ENCODE results near the gene RPLP1. TPM values are rescaled to one million over a fixed set of nuclear protein-coding genes. Genes with fewer than 3 reads are reported as not detected.
"Not testable (repeated sequence)": the region's sequence is repeated elsewhere in the genome, so short reads cannot be mapped to it uniquely, and the experiment has no call there.

The RPLP1 gene
- total RNA-seq, 1 donor from 2014 or later: 218 TPM

DNA sequence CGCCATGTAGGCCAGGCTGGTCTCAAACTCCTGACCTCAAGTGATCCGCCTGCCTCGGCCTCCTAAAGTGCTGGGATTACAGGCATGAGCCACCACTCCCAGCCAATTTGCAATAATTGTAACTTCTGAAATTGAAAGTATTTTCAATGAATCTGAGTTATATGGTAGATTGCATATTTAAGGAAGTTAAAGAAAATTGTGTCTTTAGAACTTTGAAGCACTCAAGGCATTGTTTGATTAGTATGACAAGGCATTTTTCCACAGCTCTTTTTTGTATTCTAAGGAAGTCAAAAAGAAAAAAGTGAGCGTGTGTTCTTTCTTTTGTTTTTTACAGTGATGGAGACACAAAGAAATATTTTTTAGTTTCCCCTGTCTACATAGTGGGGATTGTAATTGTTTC is 15.7 kb upstream of the RPLP1 start:
- DNase-seq (ENCODE audit: low read depth): no peak

DNA sequence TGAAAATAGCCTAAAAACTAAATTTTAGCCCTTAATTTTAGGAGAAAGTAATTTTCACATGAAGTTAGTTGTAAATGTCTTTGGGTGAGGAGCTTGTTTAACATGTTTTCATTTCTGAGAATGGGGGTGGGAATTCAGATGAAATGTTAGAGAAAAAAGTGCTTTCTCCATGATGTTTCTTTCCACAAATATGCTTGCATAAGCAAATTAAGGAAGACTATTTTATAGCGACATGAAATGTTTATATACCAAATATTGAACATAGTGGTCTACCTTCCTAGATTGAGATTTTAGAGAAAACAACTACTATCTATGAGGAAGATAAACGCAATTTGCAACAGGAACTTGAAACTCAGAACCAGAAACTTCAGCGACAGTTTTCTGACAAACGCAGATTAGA is 13.0 kb upstream of the RPLP1 start:
- no peak for DNase-seq (ENCODE audit: low read depth)

DNA sequence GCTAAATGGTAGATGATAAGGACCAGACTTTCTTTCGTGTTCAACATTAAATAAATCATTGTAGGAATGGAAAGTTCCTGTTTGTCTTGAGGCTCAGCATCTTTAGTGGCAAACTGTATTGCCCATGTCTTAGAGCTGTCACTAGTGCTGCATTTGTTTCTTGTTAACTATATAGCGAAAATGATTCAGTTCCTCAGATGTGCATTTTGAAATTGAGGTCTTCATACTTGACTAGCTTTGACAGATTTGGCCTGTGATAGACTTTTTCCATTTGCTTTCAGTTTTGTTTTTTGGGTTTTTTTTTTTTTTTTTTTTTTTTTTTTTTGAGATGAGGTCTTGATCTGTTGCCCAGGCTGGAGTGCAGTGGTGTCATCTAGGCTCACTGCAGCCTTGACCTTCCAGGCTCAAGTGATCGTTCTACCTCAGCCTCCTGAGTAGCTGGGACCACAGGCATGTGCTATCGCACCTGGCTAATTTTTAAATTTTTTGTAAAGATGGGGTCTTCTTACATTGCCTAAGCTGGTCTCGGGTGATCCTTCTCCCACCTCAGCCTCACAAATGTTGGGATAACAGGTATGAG is 9.5 kb upstream of the RPLP1 start:
- no peak for DNase-seq (ENCODE audit: low read depth)

DNA sequence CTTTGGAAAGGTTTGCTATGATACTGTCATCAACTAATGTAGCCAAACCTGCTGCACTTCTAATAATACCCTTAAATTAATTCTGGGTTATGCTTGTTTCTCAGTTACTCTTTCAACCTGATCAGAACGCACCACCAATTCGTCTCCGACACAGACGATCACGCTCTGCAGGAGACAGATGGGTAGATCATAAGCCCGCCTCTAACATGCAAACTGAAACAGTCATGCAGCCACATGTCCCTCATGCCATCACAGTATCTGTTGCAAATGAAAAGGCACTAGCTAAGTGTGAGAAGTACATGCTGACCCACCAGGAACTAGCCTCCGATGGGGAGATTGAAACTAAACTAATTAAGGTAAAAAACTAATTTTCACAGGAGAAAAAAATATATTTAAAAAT is 7.9 kb upstream of the RPLP1 start:
- DNase-seq (ENCODE audit: low read depth): no peak

DNA sequence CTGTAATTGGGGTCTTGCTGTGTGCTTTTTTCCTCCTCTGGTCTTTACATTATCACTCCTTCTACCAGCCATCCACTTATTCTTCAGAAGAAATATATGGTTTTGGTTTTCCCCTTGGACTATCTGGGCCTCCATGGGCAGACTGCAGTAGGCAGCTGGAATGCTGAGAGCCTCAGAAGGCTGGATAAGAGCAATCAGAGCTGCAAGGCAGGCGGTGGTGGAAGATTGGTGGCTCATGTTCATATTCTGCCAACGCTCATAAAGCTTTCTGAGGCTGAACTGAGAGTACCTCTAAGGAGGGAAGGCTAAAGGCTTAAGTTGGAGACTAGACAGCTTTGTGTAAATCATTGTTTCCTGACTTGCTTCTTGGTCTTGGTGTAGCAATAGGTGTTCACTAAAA is 5.7 kb upstream of the RPLP1 start:
- DNase-seq (ENCODE audit: low read depth): no peak

DNA sequence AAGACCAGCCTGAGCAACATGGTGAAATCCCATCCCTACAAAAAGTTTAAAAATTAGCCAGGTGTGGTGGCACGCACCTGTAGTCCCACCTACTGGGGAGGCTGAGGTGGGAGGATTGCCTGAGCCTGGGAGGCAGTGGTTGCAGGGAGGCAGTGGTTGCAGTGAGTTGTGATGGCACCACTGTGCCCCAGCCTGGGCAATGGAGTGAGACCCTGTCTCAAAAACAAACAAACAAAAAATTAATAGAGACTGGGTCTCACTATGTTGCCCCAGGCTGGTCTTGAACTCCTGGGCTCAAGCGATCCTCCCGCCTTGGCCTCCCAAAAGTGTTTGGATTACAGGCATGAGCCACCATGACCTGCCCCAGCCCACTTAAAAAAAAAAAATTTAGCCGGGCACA is 2.4 kb upstream of the RPLP1 start:
- DNase-seq (ENCODE audit: low read depth): not testable (repeated sequence)

DNA sequence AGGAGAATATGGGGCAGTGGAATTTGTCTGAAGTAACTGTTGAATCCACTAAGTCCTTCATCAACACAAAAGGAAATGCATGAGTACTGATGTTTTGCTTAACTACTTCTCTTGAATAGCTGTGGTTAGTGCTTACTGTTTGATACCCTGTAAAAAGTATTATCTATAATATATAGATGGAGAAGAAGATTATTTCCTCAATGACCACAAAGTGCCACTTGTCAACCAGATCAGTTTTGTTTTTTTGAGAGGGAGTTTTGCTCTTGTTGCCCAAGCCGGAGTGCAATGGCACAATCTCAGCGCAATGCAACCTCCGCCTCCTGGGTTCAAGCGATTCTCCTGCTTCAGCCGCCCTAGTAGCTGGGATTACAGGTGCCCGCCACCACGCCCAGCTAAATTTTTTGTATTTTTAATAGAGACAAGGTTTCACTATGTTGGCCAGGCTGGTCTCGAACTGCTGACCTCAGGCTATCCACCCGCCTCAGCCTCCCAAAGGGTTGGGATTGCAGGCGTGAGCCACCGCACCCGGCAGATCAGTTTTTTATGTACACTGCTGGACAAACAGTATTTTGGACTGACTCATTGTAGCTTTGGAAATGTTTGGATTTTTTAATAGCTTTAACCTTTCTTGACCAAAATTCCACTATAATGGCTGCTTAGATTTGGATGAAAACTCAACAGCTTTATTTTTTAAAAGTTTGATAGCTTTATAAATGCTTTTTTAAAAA is 1.5 kb upstream of the RPLP1 start:
- DNase-seq (ENCODE audit: low read depth): no peak

DNA sequence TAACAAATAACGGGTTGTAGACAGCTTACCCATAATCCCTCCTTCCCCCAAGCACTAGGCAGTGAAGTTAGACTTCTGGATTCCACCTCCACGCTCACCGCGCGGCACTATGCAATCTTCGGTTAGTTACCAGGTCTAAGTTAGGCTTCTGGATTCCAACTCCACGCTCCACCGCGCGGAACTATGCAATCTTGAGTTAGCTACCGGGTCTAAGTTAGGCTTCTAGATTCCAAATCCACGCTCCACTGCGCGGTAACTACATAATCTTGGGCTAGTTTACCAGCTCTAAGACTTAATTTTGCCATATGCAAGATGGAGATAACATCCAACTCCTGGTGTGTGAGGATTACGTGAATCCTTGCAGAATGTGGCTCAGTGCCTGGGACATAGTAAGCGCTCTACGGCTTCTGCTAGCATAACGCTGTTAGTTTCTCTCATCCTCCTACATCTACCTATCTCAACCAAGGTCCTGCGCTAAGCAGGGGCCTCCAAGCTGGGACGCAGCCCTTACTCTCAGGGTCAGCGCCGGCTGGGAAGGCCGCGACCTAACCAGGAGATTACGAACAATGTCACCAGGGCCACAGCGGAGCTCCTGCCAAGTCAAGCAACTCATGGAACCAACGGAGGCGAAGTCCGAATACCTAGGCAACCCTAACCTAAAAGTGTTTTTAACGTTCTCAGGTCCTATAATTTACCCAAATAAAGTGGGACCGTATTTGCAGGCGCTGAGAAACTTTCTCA is 497 bp upstream of the RPLP1 start:
- DNase-seq (ENCODE audit: low read depth): no peak

DNA sequence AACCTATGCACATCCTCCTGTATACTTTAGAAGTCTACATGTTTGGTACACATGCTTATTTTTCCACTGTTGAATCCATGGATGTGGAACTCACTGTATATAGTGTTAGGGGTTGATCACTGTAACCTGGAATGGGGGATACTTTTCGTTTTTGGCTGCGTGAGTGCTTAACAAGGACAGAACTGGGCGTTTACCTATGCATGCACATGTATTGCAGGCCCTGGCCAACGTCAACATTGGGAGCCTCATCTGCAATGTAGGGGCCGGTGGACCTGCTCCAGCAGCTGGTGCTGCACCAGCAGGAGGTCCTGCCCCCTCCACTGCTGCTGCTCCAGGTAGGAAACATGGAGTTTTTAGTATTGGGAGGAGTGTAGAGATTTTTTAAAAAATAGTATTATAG is 2.3 kb downstream of the RPLP1 start:
- DNase-seq (ENCODE audit: low read depth): no peak

DNA sequence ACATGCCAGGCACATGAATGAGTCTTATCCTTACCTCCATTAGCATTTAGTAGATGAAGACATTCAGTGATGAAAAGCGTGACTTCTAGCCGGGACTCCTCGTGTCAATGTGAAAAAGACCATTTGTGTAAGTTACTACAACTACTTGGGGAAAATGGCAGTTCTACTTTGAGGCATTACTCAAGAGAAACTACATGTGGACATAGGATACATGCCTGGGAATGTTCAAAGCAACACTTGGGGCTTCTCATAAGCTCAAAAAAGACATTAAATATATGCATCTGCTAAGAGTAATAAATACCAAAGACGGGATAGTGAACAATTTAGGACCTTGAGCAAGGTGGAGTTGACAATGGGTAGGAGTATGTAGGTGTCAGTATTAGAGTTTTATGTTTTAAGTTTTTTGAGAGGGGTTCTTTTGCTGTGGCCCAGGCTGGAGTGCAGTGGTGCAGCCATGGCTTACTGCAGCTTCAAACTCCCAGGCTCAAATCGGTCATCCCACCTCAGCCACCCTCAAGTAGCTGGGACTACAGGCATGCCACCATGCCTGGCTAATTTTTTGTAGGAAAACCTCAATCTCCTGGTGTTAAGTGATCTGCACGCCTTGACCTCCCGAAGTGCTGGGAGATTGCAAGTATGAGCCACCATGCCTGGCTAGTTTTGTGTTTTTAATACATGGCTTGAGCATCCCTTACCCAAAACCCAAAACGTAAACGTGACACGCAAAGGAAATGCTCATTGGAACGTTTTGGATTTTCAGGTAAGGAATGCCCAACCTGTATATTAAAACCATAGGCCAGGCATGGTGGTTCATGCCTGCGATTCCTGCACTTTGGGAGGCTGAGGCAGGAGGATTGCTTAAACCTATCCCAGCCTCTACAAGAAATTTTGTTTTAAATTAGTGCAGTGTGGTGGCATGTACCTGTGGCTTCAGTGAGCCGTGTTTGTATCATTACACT is 3.9 kb downstream of the RPLP1 start:
- DNase-seq (ENCODE audit: low read depth): no peak

DNA sequence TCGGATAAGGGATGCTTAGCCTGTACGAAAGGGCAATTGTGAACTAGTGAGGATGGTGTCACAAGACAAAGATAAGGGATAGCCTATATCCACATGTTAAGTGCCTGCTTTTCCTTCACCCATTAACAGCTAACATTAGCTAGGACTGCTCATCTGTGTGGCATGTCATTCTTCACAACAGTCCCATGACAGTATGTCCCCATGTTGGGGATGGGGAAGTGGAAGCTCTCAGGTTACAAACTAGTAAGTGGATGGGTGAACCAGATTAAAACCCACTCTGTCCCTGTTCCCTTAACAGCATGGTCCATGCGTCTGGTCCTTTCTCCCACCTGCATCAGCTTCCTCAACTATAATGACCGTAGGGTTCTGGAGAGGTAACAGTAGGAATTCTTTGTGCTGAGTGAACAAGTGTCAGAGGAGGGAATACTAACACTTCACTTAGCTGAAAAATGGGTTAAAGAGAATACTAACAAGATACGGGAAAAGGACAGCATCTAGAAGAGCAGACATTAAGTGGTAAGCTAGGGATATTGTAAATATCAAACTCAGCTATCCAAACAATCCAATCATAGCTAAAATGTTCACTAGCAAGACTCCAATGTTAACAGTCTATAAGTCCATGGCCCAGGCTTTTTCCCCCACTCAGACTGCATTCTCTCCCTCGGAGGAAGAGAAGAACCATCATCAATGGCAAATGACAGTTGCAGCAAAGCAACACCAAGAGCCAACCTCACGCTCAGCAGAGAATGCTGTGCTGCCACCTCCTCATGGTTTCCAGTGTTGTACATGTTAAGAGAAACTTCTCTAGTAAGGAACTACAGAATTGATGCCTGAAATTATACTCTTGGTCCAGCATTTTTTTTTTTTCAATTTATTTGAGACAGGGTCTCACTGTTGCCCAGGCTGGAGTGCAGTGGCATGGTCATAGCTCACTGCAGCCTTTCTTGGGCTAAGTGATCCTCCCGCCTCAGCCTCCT is 5.0 kb downstream of the RPLP1 start:
- DNase-seq (ENCODE audit: low read depth): peak; percentile 75

DNA sequence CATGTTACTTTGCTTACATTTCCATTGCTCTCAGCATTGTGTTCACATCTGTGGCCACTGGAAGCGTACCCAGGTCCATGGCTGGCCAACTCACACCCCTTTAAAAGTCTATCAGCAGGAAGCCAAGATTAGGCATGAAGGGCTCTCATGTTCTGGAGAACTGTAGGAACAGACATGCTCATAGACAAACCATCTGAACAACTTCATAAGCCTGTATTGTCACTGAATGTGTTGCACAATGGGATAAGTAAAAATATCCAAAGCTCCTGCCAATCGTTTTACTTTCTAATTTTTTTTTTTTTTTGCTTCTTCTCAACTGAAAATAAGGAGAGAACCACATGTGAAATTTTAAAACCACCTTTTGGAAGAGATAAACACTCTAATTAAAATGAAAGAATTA is 6.4 kb downstream of the RPLP1 start:
- DNase-seq (ENCODE audit: low read depth): no peak

DNA sequence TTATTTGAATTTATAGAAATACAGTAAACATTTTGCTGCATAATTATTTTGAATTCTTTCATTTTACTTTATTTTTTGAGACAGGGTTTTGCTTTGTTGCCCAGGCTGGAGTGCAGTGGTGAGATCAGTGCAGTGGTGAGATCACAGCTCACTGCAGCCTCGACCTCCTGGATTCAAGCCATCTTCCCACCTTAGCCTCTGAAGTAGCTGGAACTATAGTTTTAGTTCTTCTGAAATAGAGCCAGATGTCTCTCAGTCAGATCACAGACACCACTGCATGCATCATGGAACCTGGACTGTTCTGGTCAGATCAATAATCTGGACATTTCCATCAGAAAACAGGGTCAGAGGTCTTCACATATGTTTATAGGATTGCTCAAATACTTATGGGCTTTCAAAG is 7.9 kb downstream of the RPLP1 start:
- DNase-seq (ENCODE audit: low read depth): no peak

DNA sequence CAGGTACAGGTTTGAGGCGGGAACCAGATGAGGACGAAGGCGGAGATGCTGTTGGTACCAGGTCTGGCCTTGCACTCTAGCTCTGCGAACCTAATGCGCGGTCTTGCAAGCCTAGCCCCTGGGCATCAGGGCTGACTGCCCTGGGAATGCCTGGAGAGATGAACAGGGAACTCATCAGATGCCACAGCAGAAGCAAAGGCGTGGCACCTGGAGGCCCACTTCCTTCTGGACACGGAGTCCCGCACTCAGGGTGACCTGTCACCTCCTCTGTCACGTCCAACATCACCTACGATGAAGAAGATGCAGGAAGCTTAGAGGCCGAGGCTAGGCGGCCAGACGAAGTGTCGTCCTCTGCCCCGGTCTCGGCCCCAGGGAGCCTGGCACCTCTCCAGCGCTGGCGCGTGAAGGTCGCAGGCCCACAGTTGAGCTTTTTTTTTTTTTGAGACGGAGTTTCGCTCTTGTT is 9.4 kb downstream of the RPLP1 start:
- no peak for DNase-seq (ENCODE audit: low read depth)

DNA sequence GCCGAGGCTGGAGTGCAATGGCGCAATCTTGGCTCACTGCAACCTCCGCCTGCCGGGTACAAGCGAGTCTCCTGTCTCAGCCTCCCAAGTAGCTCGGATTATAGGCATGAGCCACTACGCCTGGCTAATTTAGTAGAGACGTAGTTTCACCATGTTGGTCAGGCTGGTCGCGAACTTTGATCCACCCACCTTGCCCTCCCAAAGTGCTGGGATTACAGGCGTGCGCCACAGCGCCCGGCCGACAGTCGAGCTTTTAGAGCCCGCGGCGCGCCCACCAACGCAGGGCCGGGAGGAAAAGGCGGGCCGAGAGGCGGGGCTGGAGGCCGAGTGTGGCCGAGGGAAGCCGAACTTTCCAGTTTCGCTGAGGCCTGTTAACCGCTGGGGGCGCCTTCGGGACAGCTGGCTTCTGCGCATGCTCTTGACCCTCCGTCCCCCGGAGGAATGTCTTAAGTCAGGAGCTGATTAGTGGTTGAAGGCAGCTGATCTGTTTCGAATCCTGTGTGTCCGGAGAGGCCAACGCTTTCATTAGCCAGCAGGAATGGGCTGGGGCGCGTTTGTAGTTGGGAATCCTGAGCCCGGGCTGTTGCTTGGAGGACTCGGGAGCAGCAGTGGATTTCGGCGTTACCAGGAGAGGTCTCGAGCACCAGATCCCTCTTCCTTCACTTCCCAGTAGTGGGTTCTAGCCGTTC is 10.0 kb downstream of the RPLP1 start:
- DNase-seq (ENCODE audit: low read depth): peak; percentile 98

DNA sequence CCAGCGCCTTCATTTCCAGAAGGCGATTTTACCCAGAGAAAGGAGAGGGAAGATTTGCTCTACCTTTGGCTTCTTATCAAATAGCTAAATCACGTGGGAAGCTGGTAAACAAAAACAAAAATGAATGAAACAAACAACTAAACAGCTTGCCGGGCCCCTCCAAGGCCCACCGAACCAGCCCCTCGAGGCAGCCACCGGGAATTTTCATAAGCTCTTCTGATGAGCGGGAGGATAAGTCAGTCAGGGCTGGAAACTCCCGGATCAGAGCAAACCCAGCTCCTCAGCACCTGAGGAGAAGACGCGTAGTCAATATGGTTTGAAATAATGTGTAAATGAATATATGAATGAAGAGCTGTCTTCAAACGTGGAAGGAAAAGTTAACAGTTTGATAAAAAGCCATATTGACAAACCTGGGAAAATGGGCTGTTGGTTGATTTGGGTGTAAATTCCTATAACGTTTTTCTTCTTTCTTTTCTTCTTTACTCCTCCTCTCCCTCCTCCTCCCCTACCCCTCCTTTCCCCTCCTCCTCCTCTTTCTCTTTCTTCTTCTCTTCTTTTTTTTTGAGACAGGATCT is 10.7 kb downstream of the RPLP1 start:
- no peak for DNase-seq (ENCODE audit: low read depth)

DNA sequence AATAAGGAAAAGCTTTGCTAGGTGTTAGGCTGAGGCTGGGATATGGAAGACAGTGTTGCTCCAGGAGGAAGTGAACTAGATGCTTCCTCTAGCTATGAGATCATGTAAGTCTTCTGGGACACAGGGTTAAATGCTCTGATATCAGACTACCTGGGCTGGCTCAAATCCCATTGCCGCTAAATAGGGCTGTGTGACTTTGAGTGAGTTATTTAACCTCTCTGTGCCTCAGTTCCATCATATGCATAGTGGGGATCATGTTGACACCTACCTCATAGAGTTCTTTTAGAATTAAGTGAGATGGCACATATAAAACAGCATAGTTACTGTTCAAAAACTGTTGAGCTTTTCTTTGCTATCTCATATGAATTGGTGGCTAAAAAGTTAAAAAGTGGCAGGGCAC is 12.6 kb downstream of the RPLP1 start:
- no peak for DNase-seq (ENCODE audit: low read depth)

DNA sequence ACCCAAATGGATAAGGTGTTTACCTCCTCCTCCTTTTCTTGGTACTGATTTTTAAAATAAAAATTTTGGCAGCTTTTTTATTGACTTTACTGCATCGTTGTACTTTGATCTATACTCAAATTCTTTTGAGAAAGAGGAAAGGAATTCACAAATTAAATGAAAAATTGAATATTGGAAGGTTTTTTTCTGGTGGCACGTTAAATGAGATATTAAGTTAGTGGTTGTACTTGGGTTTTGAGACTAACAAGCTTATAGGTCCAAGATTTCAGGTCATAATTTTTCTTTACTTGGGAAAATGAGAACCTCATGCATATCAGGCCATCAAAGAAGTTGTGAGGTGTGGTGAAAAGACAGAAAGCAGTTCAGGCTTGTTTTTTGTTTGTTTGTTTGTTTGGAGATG is 14.1 kb downstream of the RPLP1 start:
- no peak for DNase-seq (ENCODE audit: low read depth)

DNA sequence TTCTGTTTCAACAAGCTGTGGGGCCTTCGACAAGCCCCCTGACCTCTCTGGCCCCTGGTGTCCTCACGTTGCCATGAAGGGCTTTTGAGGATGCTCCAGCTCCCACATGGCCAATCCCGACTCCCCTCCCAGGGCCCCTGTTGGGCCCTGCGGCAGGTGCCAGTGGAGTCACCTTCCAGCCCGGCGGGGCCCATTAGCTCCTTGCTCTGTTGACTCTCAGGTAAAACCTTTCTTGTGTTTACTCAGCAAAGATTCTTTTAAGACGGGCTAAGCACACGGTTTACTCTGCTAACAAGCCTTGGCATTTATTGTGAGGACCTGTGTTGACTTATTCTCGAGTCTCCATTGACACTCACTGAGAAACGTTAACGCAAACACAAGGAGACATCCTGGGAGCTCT is 15.0 kb downstream of the RPLP1 start:
- DNase-seq (ENCODE audit: low read depth): no peak

Data from myocyte (in vitro differentiated cells).